Panc1 (cell line): ENCODE data around the gene FAM43A.

Experiments
- CTCF ChIP-seq: fragments of 450-650 bp; IDR thresholded peaks from 2 replicates; pipeline ENCODE4 v1.5.1; 2017; ENCODE audit warnings: mild to moderate bottlenecking
- POLR2AphosphoS5 ChIP-seq: IDR thresholded peaks from 2 replicates; pipeline ENCODE4 v1.6.1; 2012; ENCODE audit warnings: mild to moderate bottlenecking, low read depth, low read length, moderate library complexity
- REST ChIP-seq, 2 experiments: IDR thresholded peaks; 2 replicates each; pipeline ENCODE4 v1.6.1; 2011 to 2012; ENCODE audit warnings: low read depth in 2 of 2, control low read depth in 1 of 2, low read length in 1 of 2, mild to moderate bottlenecking in 1 of 2, moderate library complexity in 1 of 2; ENCODE audit not compliant: insufficient read depth in 1 of 2
- SIN3A ChIP-seq: IDR thresholded peaks from 2 replicates; pipeline ENCODE4 v1.6.1; 2012; ENCODE audit warnings: low read depth, mild to moderate bottlenecking, low read length, moderate library complexity, borderline replicate concordance; ENCODE audit not compliant: insufficient read depth
- TCF7L2 ChIP-seq: IDR thresholded peaks from 2 replicates; pipeline ENCODE4 v1.6.1; 2011; ENCODE audit warnings: mild to moderate bottlenecking, low read depth, low read length, inconsistent platforms

- TF ChIP-seq CTCF (no peak), REST (IDR thresholded peaks at IDR 0.05; ENCODE audit: insufficient read depth in 1 of 2, low read depth in 2 of 2, low read length in 1 of 2) (no peak), POLR2AphosphoS5 (no peak), SIN3A (no peak), TCF7L2 (no peak)
Measured at GRCh38 chr3:194715022-194715800, 29.5 kb downstream of the FAM43A start.
